Neural progenitor cell (in vitro differentiated cells): Measurements from ENCODE around the gene FARP2.

Experiments used
- EZH2phosphoT487 ChIP-seq: fragments of 200-600 bp; sonication (generic); IDR thresholded peaks from 2 replicates; pipeline ENCODE4 v1.6.1; 2017; ENCODE audit warnings: antibody characterized with exemption
- TF ChIP-seq, protein P1 (sequence below): fragments of 200-600 bp; sonication (generic); IDR thresholded peaks from 2 replicates; pipeline ENCODE4 v1.5.1; 2017; ENCODE audit warnings: antibody characterized with exemption, mild to moderate bottlenecking

DNA sequence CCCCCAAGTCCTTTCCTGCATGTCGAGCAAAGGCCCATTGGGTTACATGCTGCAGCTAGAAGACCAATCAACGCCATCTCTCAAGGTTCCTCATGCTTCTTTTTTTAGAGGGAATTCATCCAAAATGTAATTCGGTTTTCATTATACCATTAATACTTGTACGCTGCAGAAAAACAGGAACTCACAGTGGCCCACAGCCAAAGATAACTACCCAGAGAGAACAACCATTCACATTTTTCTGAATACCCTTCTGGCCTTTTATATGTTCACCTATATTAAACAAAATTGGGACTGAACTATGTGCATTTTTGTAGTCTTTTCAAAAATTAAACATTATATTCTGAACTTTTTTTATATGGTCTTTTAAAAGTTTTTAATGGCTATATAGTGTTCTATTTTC, 25.8 kb downstream of the FARP2 start:
- TF ChIP-seq, protein P1, sequence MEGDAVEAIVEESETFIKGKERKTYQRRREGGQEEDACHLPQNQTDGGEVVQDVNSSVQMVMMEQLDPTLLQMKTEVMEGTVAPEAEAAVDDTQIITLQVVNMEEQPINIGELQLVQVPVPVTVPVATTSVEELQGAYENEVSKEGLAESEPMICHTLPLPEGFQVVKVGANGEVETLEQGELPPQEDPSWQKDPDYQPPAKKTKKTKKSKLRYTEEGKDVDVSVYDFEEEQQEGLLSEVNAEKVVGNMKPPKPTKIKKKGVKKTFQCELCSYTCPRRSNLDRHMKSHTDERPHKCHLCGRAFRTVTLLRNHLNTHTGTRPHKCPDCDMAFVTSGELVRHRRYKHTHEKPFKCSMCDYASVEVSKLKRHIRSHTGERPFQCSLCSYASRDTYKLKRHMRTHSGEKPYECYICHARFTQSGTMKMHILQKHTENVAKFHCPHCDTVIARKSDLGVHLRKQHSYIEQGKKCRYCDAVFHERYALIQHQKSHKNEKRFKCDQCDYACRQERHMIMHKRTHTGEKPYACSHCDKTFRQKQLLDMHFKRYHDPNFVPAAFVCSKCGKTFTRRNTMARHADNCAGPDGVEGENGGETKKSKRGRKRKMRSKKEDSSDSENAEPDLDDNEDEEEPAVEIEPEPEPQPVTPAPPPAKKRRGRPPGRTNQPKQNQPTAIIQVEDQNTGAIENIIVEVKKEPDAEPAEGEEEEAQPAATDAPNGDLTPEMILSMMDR, result no peak
- no peak for TF ChIP-seq EZH2phosphoT487
